HG03457 (cell line): ENCODE measurements around the gene ATRIP.

Source experiments
- ATAC-seq: cut with Tn5 transposase; IDR thresholded peaks from one replicate; pipeline ENCODE4 v1.9.1; 2021; ENCODE audit warnings: moderate number of reproducible peaks; ENCODE audit not compliant: unreplicated experiment

The ATRIP gene

DNA sequence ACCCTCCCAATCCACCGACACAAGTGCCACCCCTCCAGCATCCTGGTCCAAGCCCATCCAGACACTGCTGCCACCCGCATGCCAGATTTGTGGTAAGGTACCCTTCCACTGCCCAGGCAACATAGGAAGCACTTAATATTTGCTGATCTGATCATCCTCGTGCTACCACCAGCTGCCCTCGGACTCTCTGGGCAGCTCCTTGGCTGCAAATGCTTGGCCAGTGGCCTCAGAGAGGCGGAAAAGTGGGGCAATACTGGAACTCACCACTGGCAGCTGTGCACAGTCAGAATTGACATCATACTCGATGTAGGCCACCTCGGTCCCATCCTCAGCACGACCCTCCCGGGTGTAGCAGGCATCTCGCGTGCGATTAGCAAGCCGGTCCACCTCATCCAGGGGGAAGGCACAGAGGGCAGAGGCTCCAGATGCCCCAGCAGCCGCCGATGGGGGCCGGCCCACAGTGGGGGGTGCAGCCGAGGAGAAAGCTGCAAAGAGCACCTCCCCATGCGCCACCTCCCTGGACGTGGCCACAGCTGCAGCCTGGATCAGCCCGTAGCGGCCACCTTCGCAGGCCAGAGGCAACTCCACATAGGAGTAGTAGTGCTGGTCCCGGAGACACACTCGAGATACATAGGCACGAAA lies 23.2 kb upstream of the ATRIP start:
- no peak for ATAC-seq

DNA sequence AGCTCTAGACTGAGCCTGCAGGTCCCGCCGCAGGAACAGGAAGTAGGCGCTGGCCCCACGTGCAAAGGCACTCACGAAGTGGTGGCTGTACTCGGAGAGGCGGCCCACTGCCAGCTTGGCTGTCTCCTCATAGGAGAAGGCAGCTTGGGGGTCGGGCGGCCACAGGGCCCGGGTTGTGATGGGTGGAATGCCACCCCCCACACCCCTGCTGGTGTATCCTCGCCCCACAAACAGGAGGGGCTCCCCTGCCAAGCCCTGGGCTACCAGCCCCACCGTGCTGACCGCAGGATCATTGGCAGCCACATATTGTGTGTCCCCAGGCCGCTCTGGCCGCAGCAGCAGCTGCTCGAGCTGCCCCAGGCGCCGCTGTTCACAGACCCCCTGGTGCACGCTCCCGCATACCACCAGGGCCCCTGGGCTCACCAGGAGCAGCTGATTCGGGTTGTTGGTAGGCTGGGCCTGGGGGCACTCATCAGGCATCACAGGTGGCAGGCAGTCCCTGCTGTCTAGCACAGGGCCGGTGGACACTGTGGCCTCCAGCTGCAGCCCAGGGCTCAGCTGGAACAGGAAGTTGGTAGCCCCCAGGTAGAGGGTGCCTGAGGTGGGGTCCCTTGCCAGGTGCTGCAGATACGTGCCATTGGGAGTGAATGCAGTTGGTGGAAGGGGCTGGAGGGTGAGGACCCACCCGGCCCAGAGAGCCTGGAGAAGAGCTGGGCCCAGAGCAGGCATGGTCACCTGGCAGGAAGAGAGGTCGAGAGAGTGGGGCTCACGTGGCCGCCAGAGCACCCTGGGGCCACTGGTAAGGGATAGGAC lies 22.4 kb upstream of the ATRIP start:
- no peak for ATAC-seq

DNA sequence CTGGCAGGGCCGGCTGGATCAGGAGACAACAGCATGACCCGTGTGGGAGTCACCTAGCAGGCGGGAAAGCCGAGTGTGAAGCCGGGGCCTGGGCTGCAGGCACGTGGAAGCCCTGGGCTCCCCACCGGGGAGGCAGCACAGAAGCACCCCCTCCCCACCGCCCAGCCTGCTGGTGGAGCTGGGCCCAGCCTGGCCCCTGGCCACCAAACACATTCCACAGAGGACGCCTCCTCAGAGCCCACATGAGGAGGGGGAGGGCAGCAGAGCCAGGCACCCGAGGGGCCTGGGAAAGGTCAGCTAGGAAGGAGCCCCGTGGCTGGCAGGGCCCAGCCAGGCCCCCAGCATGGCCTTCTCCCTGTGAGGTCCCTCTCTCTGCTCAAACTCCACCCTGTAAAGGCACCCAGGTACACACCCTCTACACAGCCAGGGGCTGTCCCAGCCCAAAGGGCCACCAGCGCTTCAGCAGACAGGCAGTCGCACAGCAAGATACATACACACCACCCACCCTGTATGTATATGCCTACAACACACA lies 21.2 kb upstream of the ATRIP start:
- ATAC-seq, result no peak

DNA sequence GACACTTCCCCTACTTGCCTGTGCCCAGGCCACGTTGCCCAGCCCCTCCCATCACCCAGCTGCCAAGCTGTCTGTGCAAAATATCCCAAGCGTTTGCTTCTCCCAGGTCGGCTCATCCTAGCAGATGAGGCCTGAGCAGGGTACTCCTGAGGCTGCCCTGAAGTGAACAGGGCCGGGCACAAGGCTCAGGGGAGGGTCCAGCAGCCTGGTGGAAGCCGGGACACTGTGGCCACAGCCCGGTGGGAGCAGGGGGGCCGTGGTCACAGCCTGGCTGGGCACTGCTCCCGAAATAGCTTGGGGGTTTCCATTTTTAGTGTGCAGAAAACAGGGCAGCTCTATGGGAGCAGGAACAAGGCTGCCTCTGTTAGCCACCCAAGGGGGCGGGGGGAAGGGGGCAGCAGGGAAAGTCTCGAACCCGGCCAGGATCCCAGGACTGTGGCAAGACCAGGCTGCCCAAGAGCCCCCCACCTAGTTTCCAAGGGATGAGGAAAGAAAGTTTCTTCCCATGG lies 20.1 kb upstream of the ATRIP start:
- ATAC-seq, result no peak

- no peak for ATAC-seq
These were observed 19.4 kb upstream of the ATRIP start for GRCh38 chr3:48426944-48427629.

GRCh38 chr3:48427630-48427962 lies 18.9 kb upstream of the ATRIP start:
- no peak for ATAC-seq

DNA sequence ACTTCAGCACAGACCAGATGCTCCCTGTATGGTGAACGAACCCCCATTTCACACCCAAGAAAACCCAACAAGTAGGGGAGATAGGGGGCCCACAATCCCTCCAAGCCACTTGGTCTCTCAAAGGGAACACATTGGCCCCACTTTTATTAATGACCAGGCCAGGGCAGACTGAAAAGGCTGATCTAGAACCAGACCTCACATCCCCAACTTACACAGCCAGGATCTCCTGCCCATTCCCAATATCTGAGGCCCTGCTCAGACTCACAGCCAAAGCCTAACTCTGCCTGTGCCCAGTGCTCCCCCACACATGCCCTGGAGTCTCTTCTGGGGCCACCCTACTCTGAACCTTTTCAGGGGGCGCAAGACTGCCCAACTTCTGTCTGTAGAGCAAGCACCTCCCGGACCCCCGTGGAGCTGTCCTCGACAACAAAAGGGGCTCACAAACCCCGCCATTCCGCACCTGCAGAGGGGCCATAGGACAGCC lies 18.4 kb upstream of the ATRIP start:
- ATAC-seq, result no peak

DNA sequence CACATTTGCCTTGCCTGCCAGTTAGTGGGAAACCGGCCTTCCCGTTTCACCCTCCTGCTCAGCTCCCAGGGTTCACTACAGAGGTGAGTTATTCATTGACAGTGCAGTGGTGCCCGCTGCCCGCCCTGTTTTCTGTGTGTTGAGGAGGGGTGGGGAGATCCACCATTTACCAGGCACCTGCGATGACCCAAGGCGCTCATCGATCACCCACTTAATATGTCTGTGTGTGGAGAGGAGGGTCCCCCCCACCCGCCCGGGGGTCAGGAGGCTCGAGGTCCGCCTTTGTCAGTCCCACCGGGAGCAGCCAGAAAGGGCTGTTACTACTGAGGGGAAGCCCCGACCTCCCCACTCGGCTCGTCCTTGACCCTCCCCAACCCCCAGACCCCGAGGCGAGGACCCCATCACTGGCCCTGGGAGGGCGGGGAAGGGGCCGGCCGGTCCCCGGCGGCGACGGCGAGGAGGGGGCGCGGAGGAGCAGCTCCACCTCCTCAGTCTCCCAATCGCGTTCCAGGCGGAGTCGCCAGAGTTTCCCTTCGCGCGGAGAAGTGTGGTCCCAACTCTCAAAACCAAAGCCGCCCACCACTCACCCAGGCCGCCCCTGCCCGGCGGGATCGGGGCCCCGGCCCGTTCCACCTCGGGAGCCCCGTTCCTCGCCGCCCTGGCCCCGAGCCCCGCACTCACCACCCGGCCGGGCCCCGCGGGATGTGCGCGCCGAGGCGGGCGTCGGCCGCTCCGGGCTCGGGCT lies 17.8 kb upstream of the ATRIP start:
- no peak for ATAC-seq

DNA sequence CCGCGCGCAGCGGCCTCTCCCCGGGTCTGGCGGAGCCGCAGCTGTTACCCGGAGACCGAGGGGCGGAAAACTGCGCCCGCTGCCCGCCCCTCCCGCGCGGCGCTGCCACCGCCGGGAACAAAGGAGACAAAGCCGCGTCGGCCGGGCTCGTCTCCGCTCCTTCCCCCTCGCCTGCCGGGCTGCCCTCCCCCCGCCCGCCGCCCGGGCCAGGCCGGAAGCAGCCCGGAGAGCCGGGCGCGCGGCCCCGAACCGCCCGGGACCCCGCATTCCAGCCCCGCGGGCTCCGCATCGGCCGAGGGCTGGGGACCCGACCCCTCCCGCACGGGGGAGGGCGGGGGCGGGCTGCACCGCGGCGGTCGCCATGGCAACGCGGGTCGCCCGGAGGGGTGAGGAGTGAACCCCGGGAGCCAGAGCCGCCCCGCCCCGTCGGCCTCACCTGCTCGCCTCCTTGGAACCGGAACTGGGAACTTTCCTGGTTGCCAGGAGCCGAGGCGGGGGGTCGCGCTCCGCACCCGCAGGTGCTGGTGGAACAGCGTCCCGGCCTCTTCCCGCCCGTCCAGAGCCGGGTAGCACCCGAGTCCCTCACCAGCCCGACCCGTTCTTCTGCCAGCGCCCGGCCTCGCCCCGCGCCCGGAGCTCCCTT lies 17.1 kb upstream of the ATRIP start:
- ATAC-seq, result no peak

DNA sequence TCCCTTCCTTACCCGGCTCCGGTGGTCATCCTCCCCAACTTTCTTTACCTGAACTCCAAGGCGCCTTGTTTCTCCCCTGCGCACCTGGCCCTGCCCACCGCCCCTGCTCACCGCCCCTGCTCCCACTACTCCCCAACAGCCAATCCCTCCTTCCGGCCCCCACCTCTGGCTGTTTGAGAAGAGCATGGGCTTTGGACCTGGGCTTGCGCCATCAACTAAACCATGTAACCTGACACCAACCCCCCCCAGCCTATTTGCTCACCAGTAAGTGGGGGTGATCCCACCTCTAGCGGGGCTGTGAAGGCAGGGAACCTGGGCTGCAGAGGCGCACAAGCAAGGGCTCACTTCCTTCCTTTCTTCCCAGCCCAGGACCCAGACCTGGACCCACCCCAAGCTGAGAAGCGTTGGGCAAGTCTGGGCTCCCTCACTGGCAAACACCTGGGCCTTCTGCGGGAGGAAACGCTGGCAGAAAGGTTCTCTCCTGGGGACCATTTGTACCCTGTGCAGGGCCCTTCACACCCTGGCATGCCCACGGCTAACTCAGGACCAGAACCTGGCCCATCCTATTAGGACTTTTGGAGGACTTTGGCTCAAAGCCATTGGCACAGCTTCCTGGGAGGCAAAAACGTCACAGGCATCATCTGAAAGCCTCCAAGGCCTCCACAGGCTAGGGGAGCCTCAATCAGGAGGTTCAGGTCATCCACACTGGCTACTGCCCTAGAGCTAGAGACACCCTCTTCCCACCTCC lies 16.4 kb upstream of the ATRIP start, which contains the start of gene PLXNB1:
Gene PLXNB1 (minus strand): TSS at position 127 of the 748 bp plus-strand sequence. CDS start 5,475 bp downstream, outside the sequence.
- ATAC-seq, result no peak

DNA sequence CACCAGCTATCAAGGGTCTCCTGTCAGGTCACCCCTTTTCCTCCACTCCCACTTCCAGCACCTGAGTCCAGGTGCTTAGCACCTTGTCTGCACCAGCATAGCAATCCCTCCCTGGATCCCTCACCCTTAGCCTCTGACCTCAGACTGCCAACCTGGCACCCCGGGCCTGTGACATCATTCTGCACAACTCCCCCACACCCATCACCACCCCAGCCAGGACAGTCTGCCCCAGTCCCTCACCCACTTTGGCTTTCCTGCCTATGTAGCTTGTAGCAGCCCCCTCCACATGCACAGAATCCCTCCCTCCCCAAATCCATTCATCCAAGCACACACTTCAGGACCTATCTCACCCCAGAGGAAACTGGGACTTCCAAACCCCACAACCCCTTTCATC lies 15.8 kb upstream of the ATRIP start:
- no peak for ATAC-seq

DNA sequence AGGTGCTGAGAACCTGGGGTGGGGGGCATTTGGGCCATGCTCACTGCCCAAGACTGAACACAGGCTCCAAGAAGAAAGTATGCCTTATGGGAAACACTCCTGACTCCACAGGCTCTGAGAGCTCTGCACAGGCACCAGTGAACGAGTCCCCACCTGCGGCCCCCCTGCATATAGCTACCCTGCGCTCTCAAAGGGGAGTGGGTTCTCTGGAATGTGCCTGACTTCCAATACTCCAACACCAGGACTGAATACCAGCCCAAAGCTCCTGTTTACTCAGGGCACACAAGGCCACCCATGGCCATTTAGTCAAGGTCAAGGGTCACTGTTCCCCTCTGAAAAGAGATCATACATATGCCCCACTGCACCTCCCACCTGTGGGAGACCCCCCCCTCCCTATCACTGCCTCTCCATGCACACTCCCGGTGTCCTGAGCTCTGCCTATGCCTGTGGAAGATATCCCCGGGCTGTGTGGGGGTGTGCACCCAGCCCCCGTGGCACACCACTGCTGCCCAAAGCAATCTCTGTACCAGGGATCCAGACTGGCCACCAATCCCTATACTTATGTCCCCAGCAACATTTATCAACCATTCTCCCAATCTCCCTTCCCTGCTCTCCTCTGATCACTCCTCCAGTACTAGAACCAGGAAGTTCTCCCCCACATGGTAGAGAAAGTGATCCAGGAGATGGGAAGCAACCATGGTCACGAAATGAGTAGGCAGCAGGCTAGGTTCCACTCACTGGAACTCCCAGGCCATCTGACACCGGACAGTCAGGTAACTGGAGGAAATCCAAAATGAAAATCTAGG lies 15.1 kb upstream of the ATRIP start:
- ATAC-seq, result no peak

GRCh38 chr3:48432411-48433371 lies 13.8 kb upstream of the ATRIP start:
- no peak for ATAC-seq

DNA sequence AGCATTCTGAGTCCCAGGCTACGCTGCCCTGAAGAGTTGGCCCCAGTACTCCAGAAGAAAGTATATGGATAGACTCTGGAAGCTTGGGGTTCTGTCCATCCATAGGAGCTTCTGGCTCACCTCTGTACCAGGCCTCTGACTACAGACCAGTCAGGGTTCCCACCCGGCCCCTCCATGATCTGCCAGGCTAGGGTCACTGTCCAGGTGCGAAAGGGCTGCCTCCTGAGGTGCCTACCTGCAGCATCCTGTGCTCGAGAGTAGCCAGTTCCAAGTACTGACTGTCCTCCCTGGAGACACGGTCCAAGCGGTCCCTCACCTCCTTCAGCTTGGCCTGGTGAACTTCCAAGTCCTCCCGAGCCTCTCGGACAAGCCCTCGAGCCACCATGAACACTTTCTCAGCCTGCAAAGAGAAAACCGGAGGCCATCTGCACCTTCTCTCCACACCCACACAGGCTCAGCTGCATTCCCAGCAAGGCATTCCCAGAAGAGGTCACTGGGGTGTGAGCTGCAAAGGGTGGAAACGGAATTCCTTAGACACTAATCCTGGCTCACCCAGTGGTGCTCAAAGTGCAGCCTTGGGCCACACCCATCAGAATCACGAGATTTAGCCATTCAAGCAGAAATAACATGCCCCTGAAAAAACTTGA lies 12.9 kb upstream of the ATRIP start:
- no peak for ATAC-seq

DNA sequence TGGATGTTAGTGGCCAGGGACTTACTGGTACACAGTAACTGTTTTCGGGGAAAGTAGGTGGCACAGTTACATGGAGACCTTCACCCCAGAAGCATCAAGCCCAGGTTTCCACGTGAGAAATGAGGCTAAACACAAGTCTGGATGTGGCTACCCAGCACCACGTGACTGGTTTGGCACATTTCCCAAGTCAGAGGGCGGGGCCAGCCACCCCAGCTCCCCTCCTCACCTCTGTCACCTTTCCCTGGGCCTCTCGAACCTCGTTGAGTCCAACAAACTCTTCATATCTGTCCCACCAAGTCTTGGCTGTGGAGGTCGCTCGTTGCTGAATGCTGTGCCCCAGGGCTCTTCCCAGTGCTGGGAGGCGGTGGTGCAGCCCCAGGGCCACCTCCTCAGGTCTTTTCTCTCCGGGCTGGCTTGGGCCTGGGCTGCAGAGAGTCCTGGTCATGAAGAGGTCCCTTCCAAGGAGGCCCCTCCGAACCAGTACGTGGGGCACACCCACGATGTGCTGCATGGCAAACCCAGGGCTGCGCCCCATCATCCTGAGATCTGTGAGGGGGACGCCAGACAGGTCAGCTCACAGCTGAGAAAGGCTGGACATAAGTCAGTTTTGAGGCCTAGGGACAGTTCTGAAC lies 11.8 kb upstream of the ATRIP start:
- ATAC-seq, result no peak

DNA sequence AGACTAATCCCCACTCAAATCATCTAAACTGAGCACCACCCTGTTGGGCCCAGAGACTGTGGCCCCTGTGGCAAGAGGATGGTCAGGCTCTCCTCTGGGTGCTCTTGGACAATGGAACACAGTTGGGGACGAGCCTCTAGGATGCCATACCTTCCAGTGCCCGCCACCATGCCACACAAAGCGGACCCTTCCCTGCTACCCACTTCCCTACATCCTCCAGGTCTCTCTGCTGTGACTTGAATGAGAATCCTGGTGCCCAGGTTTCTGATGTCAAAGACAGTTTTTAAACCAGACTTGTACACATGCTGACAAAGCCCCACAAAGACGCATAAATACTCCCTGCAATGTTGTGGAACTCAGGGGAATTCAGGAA lies 11.3 kb upstream of the ATRIP start:
- no peak for ATAC-seq
